NCI-H128 (cell line): ENCODE results near the gene SNX22.

Experiments
- DNase-seq: peaks from one replicate; lab custom pipeline; 2025; ENCODE audit not compliant: unreplicated experiment; lab: John Stamatoyannopoulos, UW

SNX22 gene

DNA sequence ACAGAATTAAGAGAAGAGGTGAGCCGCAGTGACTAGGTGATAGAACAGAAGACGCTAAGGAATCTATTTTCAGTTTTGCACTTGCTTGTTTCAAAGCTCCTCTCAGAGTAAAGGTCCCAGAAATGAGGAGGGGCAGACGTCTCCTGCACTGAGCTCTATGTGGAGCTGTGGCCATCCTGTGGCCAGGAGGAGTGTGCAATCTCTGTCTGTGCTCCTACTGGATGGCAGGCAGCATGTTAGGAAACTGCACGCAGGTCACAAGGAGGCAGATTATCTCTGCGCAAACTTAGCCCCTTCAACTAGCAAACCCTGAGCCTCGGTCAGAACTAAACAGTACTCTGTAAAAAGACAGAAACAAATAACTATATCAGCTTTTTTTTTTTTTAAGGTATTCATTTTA is 42.4 kb downstream of the SNX22 start:
- no peak for DNase-seq

DNA sequence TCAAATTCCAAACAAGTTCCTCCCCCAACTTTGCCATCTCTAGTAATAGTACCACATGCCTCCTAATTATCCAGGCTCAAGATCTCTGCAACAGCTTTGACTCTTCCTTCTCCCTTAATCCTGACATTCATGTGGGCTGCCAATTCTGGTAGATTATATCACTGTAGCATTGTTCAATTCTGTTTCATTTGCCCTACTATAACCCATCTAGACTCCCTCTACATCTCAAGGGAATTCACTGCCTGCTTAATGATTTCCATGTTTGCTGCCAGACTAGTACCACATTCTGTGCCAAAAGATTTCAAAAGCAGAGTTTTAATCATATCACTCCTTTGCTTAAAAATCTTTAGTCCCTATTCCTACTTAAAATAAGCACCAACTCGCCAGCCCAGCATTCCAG is 45.9 kb downstream of the SNX22 start:
- DNase-seq, result no peak

DNA sequence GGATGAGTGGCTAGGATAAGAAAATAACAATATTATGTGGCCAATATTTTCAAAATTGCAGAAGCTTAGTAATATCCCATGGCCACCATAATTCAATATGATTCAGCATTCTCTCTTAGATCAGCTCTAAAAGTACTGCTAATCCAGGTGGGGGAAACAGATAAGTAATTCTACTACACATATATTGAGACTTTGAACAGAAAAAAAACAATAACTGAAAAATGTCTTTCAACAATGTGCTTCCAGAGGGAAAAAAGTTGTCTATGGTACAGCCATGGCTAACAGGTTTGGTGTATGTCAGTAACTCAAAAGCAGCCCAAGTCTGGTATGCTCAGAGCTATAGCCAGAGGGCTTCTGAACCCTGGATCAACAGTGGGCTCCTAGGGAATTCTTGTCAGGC is 53.7 kb downstream of the SNX22 start:
- DNase-seq, result no peak
